ENCODE data around the gene AXL. TPM values are rescaled to one million over a fixed set of nuclear protein-coding genes. Genes with fewer than 3 reads are reported as not detected.
A peak's percentile ranks its signal among the peaks of the same experiment; 100 is the strongest.
"Not testable (repeated sequence)": the region's sequence is repeated elsewhere in the genome, so short reads cannot be mapped to it uniquely, and the experiment has no call there.

The AXL gene
- total and polyA plus RNA-seq, 2 of the 13 experiments (the other 11 are each of a cell fraction or from before 2014, with no cell fraction given): 0.71 to 5.9 TPM

- TF ChIP-seq, protein P1, sequence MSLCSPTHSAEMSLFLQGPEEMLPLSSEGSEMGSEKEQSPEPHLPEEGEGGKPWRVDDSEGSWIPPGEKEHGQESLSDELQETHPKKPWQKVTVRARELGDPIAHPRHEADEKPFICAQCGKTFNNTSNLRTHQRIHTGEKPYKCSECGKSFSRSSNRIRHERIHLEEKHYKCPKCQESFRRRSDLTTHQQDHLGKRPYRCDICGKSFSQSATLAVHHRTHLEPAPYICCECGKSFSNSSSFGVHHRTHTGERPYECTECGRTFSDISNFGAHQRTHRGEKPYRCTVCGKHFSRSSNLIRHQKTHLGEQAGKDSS (CRISPR knock-in tag; IDR thresholded peaks at IDR 0.05; ENCODE audit: borderline replicate concordance, low read depth): peak; percentile 83; the same call in 1 of the 2 replicates
- peak; percentile 40; the same call in 1 of the 2 replicates for TF ChIP-seq FOXC1 (CRISPR knock-in tag; IDR thresholded peaks at IDR 0.05; ENCODE audit: borderline replicate concordance)
- TF ChIP-seq KDM2A (CRISPR knock-in tag; IDR thresholded peaks at IDR 0.05; ENCODE audit: borderline replicate concordance, low read depth): peak; percentile 58; the same call in 1 of the 2 replicates
- peak; percentile 31; the same call in 1 of the 2 replicates for TF ChIP-seq MIXL1 (CRISPR knock-in tag; IDR thresholded peaks at IDR 0.05)
- TF ChIP-seq, protein P2, sequence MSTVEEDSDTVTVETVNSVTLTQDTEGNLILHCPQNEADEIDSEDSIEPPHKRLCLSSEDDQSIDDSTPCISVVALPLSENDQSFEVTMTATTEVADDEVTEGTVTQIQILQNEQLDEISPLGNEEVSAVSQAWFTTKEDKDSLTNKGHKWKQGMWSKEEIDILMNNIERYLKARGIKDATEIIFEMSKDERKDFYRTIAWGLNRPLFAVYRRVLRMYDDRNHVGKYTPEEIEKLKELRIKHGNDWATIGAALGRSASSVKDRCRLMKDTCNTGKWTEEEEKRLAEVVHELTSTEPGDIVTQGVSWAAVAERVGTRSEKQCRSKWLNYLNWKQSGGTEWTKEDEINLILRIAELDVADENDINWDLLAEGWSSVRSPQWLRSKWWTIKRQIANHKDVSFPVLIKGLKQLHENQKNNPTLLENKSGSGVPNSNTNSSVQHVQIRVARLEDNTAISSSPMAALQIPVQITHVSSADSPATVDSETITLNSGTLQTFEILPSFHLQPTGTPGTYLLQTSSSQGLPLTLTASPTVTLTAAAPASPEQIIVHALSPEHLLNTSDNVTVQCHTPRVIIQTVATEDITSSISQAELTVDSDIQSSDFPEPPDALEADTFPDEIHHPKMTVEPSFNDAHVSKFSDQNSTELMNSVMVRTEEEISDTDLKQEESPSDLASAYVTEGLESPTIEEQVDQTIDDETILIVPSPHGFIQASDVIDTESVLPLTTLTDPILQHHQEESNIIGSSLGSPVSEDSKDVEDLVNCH (CRISPR knock-in tag; IDR thresholded peaks at IDR 0.05): 0 out of 2 replicates have a peak, but pooled peaks have one; percentile 48
- peak; percentile 94 for TF ChIP-seq CTCF (CRISPR knock-in tag; IDR thresholded peaks at IDR 0.05)
- 0 out of 2 replicates have a peak, but pooled peaks have one; percentile 24 for TF ChIP-seq SALL1 (CRISPR knock-in tag; IDR thresholded peaks at IDR 0.05)
- not testable (repeated sequence) for TF ChIP-seq NR2F6 (IDR thresholded peaks at IDR 0.05)
- 0 out of 2 replicates have a peak, but pooled peaks have one; percentile 19 for TF ChIP-seq NR2F6 (CRISPR knock-in tag; IDR thresholded peaks at IDR 0.05)
- TF ChIP-seq, protein P3, sequence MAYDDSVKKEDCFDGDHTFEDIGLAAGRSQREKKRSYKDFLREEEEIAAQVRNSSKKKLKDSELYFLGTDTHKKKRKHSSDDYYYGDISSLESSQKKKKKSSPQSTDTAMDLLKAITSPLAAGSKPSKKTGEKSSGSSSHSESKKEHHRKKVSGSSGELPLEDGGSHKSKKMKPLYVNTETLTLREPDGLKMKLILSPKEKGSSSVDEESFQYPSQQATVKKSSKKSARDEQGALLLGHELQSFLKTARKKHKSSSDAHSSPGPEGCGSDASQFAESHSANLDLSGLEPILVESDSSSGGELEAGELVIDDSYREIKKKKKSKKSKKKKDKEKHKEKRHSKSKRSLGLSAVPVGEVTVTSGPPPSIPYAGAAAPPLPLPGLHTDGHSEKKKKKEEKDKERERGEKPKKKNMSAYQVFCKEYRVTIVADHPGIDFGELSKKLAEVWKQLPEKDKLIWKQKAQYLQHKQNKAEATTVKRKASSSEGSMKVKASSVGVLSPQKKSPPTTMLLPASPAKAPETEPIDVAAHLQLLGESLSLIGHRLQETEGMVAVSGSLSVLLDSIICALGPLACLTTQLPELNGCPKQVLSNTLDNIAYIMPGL (CRISPR knock-in tag; IDR thresholded peaks at IDR 0.05; ENCODE audit: borderline replicate concordance in 1 of 2, low read depth in 1 of 2): peak; percentile 61 to 73; a peak in 2 of 4 replicates
- TF ChIP-seq, protein P4, sequence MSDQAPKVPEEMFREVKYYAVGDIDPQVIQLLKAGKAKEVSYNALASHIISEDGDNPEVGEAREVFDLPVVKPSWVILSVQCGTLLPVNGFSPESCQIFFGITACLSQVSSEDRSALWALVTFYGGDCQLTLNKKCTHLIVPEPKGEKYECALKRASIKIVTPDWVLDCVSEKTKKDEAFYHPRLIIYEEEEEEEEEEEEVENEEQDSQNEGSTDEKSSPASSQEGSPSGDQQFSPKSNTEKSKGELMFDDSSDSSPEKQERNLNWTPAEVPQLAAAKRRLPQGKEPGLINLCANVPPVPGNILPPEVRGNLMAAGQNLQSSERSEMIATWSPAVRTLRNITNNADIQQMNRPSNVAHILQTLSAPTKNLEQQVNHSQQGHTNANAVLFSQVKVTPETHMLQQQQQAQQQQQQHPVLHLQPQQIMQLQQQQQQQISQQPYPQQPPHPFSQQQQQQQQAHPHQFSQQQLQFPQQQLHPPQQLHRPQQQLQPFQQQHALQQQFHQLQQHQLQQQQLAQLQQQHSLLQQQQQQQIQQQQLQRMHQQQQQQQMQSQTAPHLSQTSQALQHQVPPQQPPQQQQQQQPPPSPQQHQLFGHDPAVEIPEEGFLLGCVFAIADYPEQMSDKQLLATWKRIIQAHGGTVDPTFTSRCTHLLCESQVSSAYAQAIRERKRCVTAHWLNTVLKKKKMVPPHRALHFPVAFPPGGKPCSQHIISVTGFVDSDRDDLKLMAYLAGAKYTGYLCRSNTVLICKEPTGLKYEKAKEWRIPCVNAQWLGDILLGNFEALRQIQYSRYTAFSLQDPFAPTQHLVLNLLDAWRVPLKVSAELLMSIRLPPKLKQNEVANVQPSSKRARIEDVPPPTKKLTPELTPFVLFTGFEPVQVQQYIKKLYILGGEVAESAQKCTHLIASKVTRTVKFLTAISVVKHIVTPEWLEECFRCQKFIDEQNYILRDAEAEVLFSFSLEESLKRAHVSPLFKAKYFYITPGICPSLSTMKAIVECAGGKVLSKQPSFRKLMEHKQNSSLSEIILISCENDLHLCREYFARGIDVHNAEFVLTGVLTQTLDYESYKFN (CRISPR knock-in tag; conservative IDR thresholded peaks at IDR 0.05): 0 out of 2 replicates have a peak, but pooled peaks have one; percentile 23
- peak; percentile 99 for TF ChIP-seq SMC3 (IDR thresholded peaks at IDR 0.05; ENCODE audit: low read length)
- TF ChIP-seq HOXA3 (CRISPR knock-in tag; IDR thresholded peaks at IDR 0.05): peak; percentile 27; the same call in 1 of the 2 replicates
- TF ChIP-seq ARID4A (CRISPR knock-in tag; IDR thresholded peaks at IDR 0.05; ENCODE audit: borderline replicate concordance): peak; percentile 24; the same call in 1 of the 2 replicates
Measured at GRCh38 chr19:41204338-41204737, 14.7 kb upstream of the AXL start (continued).

Data from HepG2 (cell line).